Neural crest cell (in vitro differentiated cells): ENCODE measurements around the gene THG1L. TPM values are rescaled to one million over a fixed set of nuclear protein-coding genes. Genes with fewer than 3 reads are reported as not detected.
"Not testable (repeated sequence)": the region's sequence is repeated elsewhere in the genome, so short reads cannot be mapped to it uniquely, and the experiment has no call there.

ENCODE experiments used
- DNase-seq: peaks from one replicate; pipeline ENCODE4 v3.0.0; 2021; ENCODE audit warnings: low read depth, mixed read lengths, low spot score
- H3K27ac Mint-ChIP-seq: one replicate; pipeline ENCODE4 v1.8.0; 2021; ENCODE audit warnings: mild to moderate bottlenecking, mixed read lengths; ENCODE audit not compliant: unreplicated experiment
- H3K27me3 Mint-ChIP-seq: 2 replicates; pipeline ENCODE4 v1.8.0; 2021; ENCODE audit warnings: low read depth, mild to moderate bottlenecking, mixed read lengths
- H3K36me3 Mint-ChIP-seq: 2 replicates; pipeline ENCODE4 v1.8.0; 2021; ENCODE audit warnings: low read depth, mild to moderate bottlenecking, mixed read lengths
- H3K4me1 Mint-ChIP-seq: 2 replicates; pipeline ENCODE4 v1.8.0; 2021; ENCODE audit warnings: mixed read lengths
- H3K4me3 Mint-ChIP-seq: one replicate; pipeline ENCODE4 v1.8.0; 2021; ENCODE audit warnings: mild to moderate bottlenecking, mixed read lengths
- H3K9me3 Mint-ChIP-seq: 2 replicates; pipeline ENCODE4 v1.8.0; 2021; ENCODE audit warnings: mixed read lengths
- total RNA-seq: library from RNA; stranded (reverse); gene quantifications from 2 replicates; pipeline ENCODE4 v1.2.1, GENCODE V29; 2021
- TF ChIP-seq, protein P1 (sequence below): fragments of 200-600 bp; sonication (generic); conservative IDR thresholded peaks from 2 replicates; pipeline ENCODE4 v1.5.0; 2021; ENCODE audit warnings: antibody characterized with exemption, mild to moderate bottlenecking

The THG1L gene
- total RNA-seq, 1 donor from 2014 or later, result 19.5 TPM

DNA sequence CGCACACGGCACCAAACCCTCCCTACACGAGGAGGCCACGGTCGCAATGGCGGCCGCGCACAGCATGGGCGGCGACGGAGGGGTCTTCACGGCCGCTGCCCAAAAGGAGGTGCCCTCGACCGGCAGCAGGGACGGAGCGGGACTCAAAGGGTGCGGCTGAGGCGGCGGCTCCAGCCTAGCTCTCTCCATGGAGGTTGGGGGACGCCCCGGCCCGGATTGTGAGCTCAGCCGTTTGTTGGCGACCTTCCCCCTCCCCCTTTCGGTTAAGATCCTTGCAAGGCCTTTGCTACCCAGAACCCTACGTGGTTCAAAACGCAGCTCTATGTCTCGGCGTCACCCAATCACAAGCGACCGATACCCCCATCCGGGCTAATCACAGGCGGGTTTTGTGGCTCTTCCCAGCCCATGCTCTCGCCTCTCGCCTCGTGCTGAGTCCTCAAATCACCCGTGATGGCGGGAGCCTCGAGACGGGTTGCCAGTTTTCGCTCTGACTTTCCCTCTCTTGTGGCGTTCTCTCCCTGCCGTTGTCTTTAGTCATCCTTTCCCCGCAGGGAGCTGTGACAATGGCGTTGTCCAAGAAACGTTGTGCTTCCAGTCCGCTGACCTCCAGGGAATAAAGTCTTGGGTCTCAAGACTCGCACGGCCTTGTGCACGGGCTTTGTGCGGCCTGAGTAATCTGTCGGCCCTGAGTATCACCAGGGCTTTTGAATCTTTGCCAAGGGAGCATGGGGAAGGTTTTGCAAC lies 40.4 kb upstream of the THG1L start:
- Mint-ChIP-seq H3K27ac (no peak overlapping the region), H3K9me3 (peaks cover 6% of the 10 kb centered on the region), H3K36me3 (peaks cover 8% of the 10 kb centered on the region), H3K4me3 (no peak overlapping the region), H3K27me3 (no peaks in the 10 kb centered on the region), H3K4me1 (no peaks in the 10 kb centered on the region)
- DNase-seq, result no peak
- TF ChIP-seq, protein P1, sequence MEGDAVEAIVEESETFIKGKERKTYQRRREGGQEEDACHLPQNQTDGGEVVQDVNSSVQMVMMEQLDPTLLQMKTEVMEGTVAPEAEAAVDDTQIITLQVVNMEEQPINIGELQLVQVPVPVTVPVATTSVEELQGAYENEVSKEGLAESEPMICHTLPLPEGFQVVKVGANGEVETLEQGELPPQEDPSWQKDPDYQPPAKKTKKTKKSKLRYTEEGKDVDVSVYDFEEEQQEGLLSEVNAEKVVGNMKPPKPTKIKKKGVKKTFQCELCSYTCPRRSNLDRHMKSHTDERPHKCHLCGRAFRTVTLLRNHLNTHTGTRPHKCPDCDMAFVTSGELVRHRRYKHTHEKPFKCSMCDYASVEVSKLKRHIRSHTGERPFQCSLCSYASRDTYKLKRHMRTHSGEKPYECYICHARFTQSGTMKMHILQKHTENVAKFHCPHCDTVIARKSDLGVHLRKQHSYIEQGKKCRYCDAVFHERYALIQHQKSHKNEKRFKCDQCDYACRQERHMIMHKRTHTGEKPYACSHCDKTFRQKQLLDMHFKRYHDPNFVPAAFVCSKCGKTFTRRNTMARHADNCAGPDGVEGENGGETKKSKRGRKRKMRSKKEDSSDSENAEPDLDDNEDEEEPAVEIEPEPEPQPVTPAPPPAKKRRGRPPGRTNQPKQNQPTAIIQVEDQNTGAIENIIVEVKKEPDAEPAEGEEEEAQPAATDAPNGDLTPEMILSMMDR, result no peak

DNA sequence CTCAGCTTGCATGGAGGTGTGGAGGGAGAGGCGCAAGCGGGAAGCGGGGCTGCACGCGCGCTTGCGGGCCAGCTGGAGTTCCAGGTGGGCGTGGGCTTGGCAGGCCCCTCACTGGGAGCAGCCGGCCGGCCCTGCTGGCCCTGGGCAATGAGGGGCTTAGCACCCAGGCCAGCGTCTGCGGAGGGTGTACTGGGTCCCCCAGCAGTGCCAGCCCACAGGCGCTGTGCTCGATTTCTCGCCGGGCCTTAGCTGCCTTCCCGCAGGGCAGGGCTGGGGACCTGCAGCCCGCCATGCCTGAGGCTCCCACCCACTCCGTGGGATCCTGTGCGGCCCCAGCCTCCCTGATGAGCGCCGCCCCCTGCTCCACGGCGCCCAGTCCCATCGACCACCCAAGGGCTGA lies 37.4 kb upstream of the THG1L start:
- H3K27ac Mint-ChIP-seq, H3K27me3 Mint-ChIP-seq, DNase-seq, H3K4me3 Mint-ChIP-seq, H3K4me1 Mint-ChIP-seq: not testable (repeated sequence)
- Mint-ChIP-seq H3K9me3 (peaks cover 11% of the 10 kb centered on the region), H3K36me3 (peaks cover 14% of the 10 kb centered on the region)

- H3K27ac Mint-ChIP-seq, H3K4me1 Mint-ChIP-seq, H3K4me3 Mint-ChIP-seq, H3K27me3 Mint-ChIP-seq, DNase-seq: not testable (repeated sequence)
- Mint-ChIP-seq H3K36me3 (peaks cover 14% of the 10 kb centered on the region), H3K9me3 (peaks cover 11% of the 10 kb centered on the region)
Observed at GRCh38 chr5:157696154-157696553, 35.1 kb upstream of the THG1L start.

GRCh38 chr5:157698674-157699073 lies 32.5 kb upstream of the THG1L start:
- not testable (repeated sequence) for DNase-seq, H3K9me3 Mint-ChIP-seq, H3K27ac Mint-ChIP-seq, H3K4me3 Mint-ChIP-seq, H3K27me3 Mint-ChIP-seq, H3K4me1 Mint-ChIP-seq
- H3K36me3 Mint-ChIP-seq, result peaks cover 12% of the 10 kb centered on the region

GRCh38 chr5:157703736-157704135 lies 27.5 kb upstream of the THG1L start:
- no peaks in the 10 kb centered on the region for H3K4me1 Mint-ChIP-seq
- H3K27me3 Mint-ChIP-seq, result no peaks in the 10 kb centered on the region
- H3K36me3 Mint-ChIP-seq, result peaks cover 4% of the 10 kb centered on the region
- H3K27ac Mint-ChIP-seq, result no peak overlapping the region
- DNase-seq, result no peak
- peaks cover 4% of the 10 kb centered on the region for H3K9me3 Mint-ChIP-seq
- no peak overlapping the region for H3K4me3 Mint-ChIP-seq
- TF ChIP-seq, protein P1, result no peak

DNA sequence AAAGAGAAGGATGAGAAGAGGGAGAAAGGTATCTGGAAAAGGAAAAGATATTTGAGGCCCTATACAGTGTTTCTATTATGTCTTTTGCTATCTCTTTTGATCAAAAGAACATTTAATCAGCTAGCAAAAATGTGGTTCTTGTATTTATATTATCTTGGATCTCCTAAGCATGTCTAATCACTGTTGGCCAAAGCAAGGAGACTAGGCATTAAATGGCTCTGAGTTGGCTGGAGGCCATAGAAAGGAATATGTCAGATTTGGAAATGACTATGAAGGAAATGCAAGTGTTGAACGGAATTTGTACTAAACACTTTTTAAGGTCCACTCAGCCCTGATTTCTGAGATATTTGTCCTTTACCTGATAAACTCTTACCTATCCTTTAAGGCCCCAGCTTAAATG lies 22.4 kb upstream of the THG1L start:
- no peaks in the 10 kb centered on the region for H3K27me3 Mint-ChIP-seq

GRCh38 chr5:157709346-157709745 lies 21.9 kb upstream of the THG1L start:
- Mint-ChIP-seq H3K4me1 (no peaks in the 10 kb centered on the region), H3K27me3 (no peaks in the 10 kb centered on the region), H3K36me3 (no peaks in the 10 kb centered on the region), H3K9me3 (no peaks in the 10 kb centered on the region), H3K4me3 (no peak overlapping the region), H3K27ac (no peak overlapping the region)
- no peak for DNase-seq
- TF ChIP-seq, protein P1, result no peak

More for the DNA sequence above, 22.4 kb upstream of the THG1L start:
- Mint-ChIP-seq H3K4me3 (no peak overlapping the region), H3K9me3 (no peaks in the 10 kb centered on the region), H3K4me1 (no peaks in the 10 kb centered on the region), H3K27ac (no peak overlapping the region), H3K36me3 (no peaks in the 10 kb centered on the region)
- TF ChIP-seq, protein P1, result no peak
- no peak for DNase-seq
